Kidney tubule cell (primary cell): ENCODE measurements around the gene RAF1.
"Not testable (repeated sequence)": the region's sequence is repeated elsewhere in the genome, so short reads cannot be mapped to it uniquely, and the experiment has no call there.

ENCODE experiments used
- DNase-seq: peaks from one replicate; pipeline ENCODE4 v3.0.0-alpha.2; 2018; ENCODE audit warnings: low spot score

Gene RAF1

GRCh38 chr3:12559520-12559919, 104.4 kb downstream of the RAF1 start:
- DNase-seq = no peak

- no peak for DNase-seq
Measured at GRCh38 chr3:12558706-12559105, 105.2 kb downstream of the RAF1 start.

GRCh38 chr3:12557473-12558100, 106.3 kb downstream of the RAF1 start:
- DNase-seq = peak; percentile 31

- DNase-seq = peak; percentile 92
Measured at GRCh38 chr3:12556690-12557472, 107.0 kb downstream of the RAF1 start, which contains the start of gene MKRN2. TSS of gene MKRN2 (plus strand) at chr3:12557087. CDS start at chr3:12557151, 64 bp downstream.

- no peak for DNase-seq
Measured at GRCh38 chr3:12556314-12556689, 107.6 kb downstream of the RAF1 start.

- DNase-seq = peak; percentile 18
Measured at GRCh38 chr3:12553921-12554391, 110.0 kb downstream of the RAF1 start.

- DNase-seq = no peak
Measured at GRCh38 chr3:12549971-12550760, 113.8 kb downstream of the RAF1 start.

GRCh38 chr3:12545473-12545791, 118.5 kb downstream of the RAF1 start, which contains the start of gene MKRN2OS:
TSS of gene MKRN2OS (minus strand) at chr3:12545499. CDS start at chr3:12545464, 35 bp downstream.
- DNase-seq = peak; percentile 95

GRCh38 chr3:12544652-12545472, 119.1 kb downstream of the RAF1 start:
- DNase-seq = no peak

- not testable (repeated sequence) for DNase-seq
Measured at GRCh38 chr3:12543497-12543896, 120.4 kb downstream of the RAF1 start.

GRCh38 chr3:12541625-12542024, 122.3 kb downstream of the RAF1 start:
- no peak for DNase-seq

- no peak for DNase-seq
Measured at GRCh38 chr3:12536423-12536822, 127.5 kb downstream of the RAF1 start.
